Endothelial cell (in vitro differentiated cells): ENCODE measurements around the gene TMPRSS13. TPM values are rescaled to one million over a fixed set of nuclear protein-coding genes. Genes with fewer than 3 reads are reported as not detected.

Experiments used
- DNase-seq: peaks from one replicate; pipeline ENCODE4 v3.0.0; 2021; ENCODE audit warnings: low spot score
- H3K27ac Mint-ChIP-seq: one replicate; pipeline ENCODE4 v1.8.0; 2021; ENCODE audit warnings: mixed read lengths, inconsistent platforms; ENCODE audit not compliant: unreplicated experiment
- H3K27me3 Mint-ChIP-seq: one replicate; pipeline ENCODE4 v1.8.0; 2021; ENCODE audit warnings: mild to moderate bottlenecking, moderate library complexity, mixed read lengths, inconsistent platforms; ENCODE audit not compliant: unreplicated experiment
- H3K36me3 Mint-ChIP-seq: one replicate; pipeline ENCODE4 v1.8.0; 2021; ENCODE audit warnings: mild to moderate bottlenecking, low read depth, mixed read lengths, inconsistent platforms; ENCODE audit not compliant: unreplicated experiment
- H3K4me1 Mint-ChIP-seq: one replicate; pipeline ENCODE4 v1.8.0; 2021; ENCODE audit warnings: mild to moderate bottlenecking, mixed read lengths, inconsistent platforms; ENCODE audit not compliant: unreplicated experiment
- H3K4me3 Mint-ChIP-seq: one replicate; pipeline ENCODE4 v1.8.0; 2021; ENCODE audit warnings: mild to moderate bottlenecking, mixed read lengths, inconsistent platforms; ENCODE audit not compliant: unreplicated experiment
- H3K9me3 Mint-ChIP-seq: one replicate; pipeline ENCODE4 v1.8.0; 2021; ENCODE audit warnings: mixed read lengths, inconsistent platforms; ENCODE audit not compliant: unreplicated experiment
- CTCF ChIP-seq: fragments of 200-600 bp; sonication (generic); IDR thresholded peaks from one replicate; pipeline ENCODE4 v1.5.0; 2021; ENCODE audit warnings: antibody characterized with exemption; ENCODE audit not compliant: unreplicated experiment
- total RNA-seq: library from RNA; stranded (reverse); fragmentation: NEBNext Ultra II Directional; extraction: Animal tissue kit (Norgen Biotek cat#: 25700); gene quantifications from one replicate; pipeline ENCODE4 v1.2.1, GENCODE V29; 2021; ENCODE audit not compliant: unreplicated experiment

Gene TMPRSS13
- total RNA-seq, 1 donor from 2014 or later, result 1.8 TPM

GRCh38 chr11:117919341-117919740, 9.9 kb downstream of the TMPRSS13 start:
- Mint-ChIP-seq H3K36me3 (no peaks in the 10 kb centered on the region), H3K9me3 (no peaks in the 10 kb centered on the region), H3K4me1 (no peaks in the 10 kb centered on the region), H3K4me3 (no peak overlapping the region), H3K27me3 (peaks cover 6% of the 10 kb centered on the region), H3K27ac (no peak overlapping the region)
- TF ChIP-seq CTCF, result no peak
- no peak for DNase-seq

GRCh38 chr11:117918366-117919255, 10.6 kb downstream of the TMPRSS13 start:
- Mint-ChIP-seq H3K4me3 (no peak overlapping the region), H3K27me3 (peaks cover 6% of the 10 kb centered on the region), H3K4me1 (no peaks in the 10 kb centered on the region), H3K36me3 (no peaks in the 10 kb centered on the region), H3K27ac (no peak overlapping the region), H3K9me3 (no peaks in the 10 kb centered on the region)
- no peak for TF ChIP-seq CTCF
- DNase-seq, result no peak

GRCh38 chr11:117917591-117918151, 11.5 kb downstream of the TMPRSS13 start:
- H3K9me3 Mint-ChIP-seq, result no peaks in the 10 kb centered on the region
- DNase-seq, result no peak
- peaks cover 6% of the 10 kb centered on the region for H3K27me3 Mint-ChIP-seq
- H3K36me3 Mint-ChIP-seq, result no peaks in the 10 kb centered on the region
- no peaks in the 10 kb centered on the region for H3K4me1 Mint-ChIP-seq
- TF ChIP-seq CTCF, result no peak
- no peak overlapping the region for H3K4me3 Mint-ChIP-seq
- no peak overlapping the region for H3K27ac Mint-ChIP-seq

- no peak overlapping the region for H3K27ac Mint-ChIP-seq
- peaks cover 5% of the 10 kb centered on the region for H3K27me3 Mint-ChIP-seq
- H3K9me3 Mint-ChIP-seq, result no peaks in the 10 kb centered on the region
- H3K36me3 Mint-ChIP-seq, result no peaks in the 10 kb centered on the region
- no peaks in the 10 kb centered on the region for H3K4me1 Mint-ChIP-seq
- DNase-seq, result no peak
- no peak overlapping the region for H3K4me3 Mint-ChIP-seq
- TF ChIP-seq CTCF, result no peak
Observed at GRCh38 chr11:117916956-117917355, 12.2 kb downstream of the TMPRSS13 start.

GRCh38 chr11:117915672-117916235, 13.4 kb downstream of the TMPRSS13 start:
- H3K27ac Mint-ChIP-seq, result no peak overlapping the region
- no peak overlapping the region for H3K4me3 Mint-ChIP-seq

More at GRCh38 chr11:117915672-117916235, 13.4 kb downstream of the TMPRSS13 start:
- H3K27me3 Mint-ChIP-seq, result peaks cover 3% of the 10 kb centered on the region
- H3K36me3 Mint-ChIP-seq, result no peaks in the 10 kb centered on the region
- no peak for DNase-seq
- TF ChIP-seq CTCF, result no peak
- peaks cover 4% of the 10 kb centered on the region for H3K4me1 Mint-ChIP-seq
- H3K9me3 Mint-ChIP-seq, result no peaks in the 10 kb centered on the region
